H1 (cell line): ENCODE data around the gene THADA. TPM values are rescaled to one million over a fixed set of nuclear protein-coding genes. Genes with fewer than 3 reads are reported as not detected.

Source experiments
- CTCF ChIA-PET: fragments of 300-600 bp; sonication (Branson Sonifier 250); formaldehyde crosslinking; loops from one replicate; lab custom pipeline; 2021; ENCODE audit not compliant: partially characterized antibody; lab: Charles Lee
- POLR2A ChIA-PET: fragments of 300-600 bp; sonication (Branson Sonifier 250); formaldehyde crosslinking; loops from one replicate; lab custom pipeline; 2021; ENCODE audit warnings: inconsistent platforms; ENCODE audit not compliant: partially characterized antibody; lab: Charles Lee
- DNase-seq, 2 experiments: peaks; one replicate each; pipeline versions ENCODE4 v3.0.0 to v3.0.0-alpha.2; 2010 to 2022; ENCODE audit warnings: low spot score in 2 of 2, low read depth in 1 of 2, mixed read lengths in 1 of 2
- FAIRE-seq: peaks from 2 replicates; lab custom pipeline; 2011; peaks lifted over from hg19 to GRCh38; lab: Jason Lieb, UNC
- H2AFZ ChIP-seq: 2 replicates; pipeline ENCODE4 v1.8.1; 2012; ENCODE audit warnings: low read length, inconsistent platforms
- H2AK5ac ChIP-seq: 2 replicates; pipeline ENCODE4 v1.6.1; 2013; ENCODE audit warnings: low read depth, low read length
- H2BK120ac ChIP-seq: replicated peaks from 2 replicates; pipeline ENCODE3; 2013; ENCODE audit warnings: low read depth, low read length, inconsistent platforms
- H2BK12ac ChIP-seq: 2 replicates; pipeline ENCODE4 v1.6.1; 2013; ENCODE audit warnings: low read depth, low read length
- H2BK15ac ChIP-seq: 2 replicates; pipeline ENCODE4 v1.6.1; 2013; ENCODE audit warnings: low read length
- H2BK20ac ChIP-seq: 2 replicates; pipeline ENCODE4 v1.6.1; 2013; ENCODE audit warnings: low read length
- H2BK5ac ChIP-seq: 2 replicates; pipeline ENCODE4 v1.6.1; 2013; ENCODE audit warnings: low read depth, low read length
- H3K14ac ChIP-seq: 2 replicates; pipeline ENCODE4 v1.6.1; 2013; ENCODE audit warnings: inconsistent platforms; ENCODE audit not compliant: insufficient read length
- H3K18ac ChIP-seq: 2 replicates; pipeline ENCODE4 v1.6.1; 2013; ENCODE audit warnings: low read length; ENCODE audit errors: extremely low read depth
- H3K23ac ChIP-seq: 2 replicates; pipeline ENCODE4 v1.6.1; 2013; ENCODE audit warnings: inconsistent platforms; ENCODE audit not compliant: insufficient read length
- H3K23me2 ChIP-seq: 2 replicates; pipeline ENCODE4 v1.6.1; 2013; ENCODE audit warnings: low read depth, low read length
- H3K27ac ChIP-seq: 2 replicates; pipeline ENCODE4 v1.6.1; 2011; ENCODE audit warnings: low read depth, low read length, inconsistent platforms
- H3K27me3 ChIP-seq, 4 experiments: replicated peaks in 1 of 4; 1 replicate in 1 of 4; 2 replicates in 3 of 4; pipeline versions ENCODE4 v1.6.1 to v1.8.1; 2011 to 2013; ENCODE audit warnings: low read length in 3 of 4, mild to moderate bottlenecking in 3 of 4, inconsistent platforms in 2 of 4, mixed read lengths in 2 of 4, moderate library complexity in 1 of 4; ENCODE audit not compliant: control insufficient read depth in 3 of 4, insufficient read depth in 3 of 4; ENCODE audit errors: extremely low read depth in 1 of 4
- H3K36me3 ChIP-seq, 4 experiments: 2 replicates each; pipeline versions ENCODE4 v1.6.1 to v1.8.1; 2011 to 2013; ENCODE audit warnings: mild to moderate bottlenecking in 4 of 4, low read length in 3 of 4, moderate library complexity in 2 of 4, control low read depth in 1 of 4, inconsistent platforms in 1 of 4; ENCODE audit not compliant: insufficient read depth in 4 of 4, control insufficient read depth in 2 of 4
- H3K4ac ChIP-seq: replicated peaks from 2 replicates; pipeline ENCODE3; 2013; ENCODE audit warnings: low read length, low read depth, mixed read lengths, inconsistent platforms; ENCODE audit not compliant: insufficient read length
- H3K4me1 ChIP-seq, 4 experiments: replicated peaks in 1 of 4; 1 replicate in 1 of 4; 2 replicates in 3 of 4; pipeline versions ENCODE4 v1.6.1 to v1.8.1; 2011 to 2013; ENCODE audit warnings: low read length in 3 of 4, inconsistent platforms in 2 of 4, mixed read lengths in 1 of 4; ENCODE audit not compliant: insufficient read depth in 4 of 4, control insufficient read depth in 3 of 4
- H3K4me2 ChIP-seq, 2 experiments: 2 replicates each; pipeline versions ENCODE4 v1.6.1 to v1.8.1; 2011 to 2013; ENCODE audit warnings: low read depth in 2 of 2, low read length in 2 of 2, control low read depth in 1 of 2, inconsistent platforms in 1 of 2, mild to moderate bottlenecking in 1 of 2; ENCODE audit not compliant: insufficient read depth in 1 of 2
- H3K4me3 ChIP-seq, 4 experiments: fragments of 200-600, 300-600 bp in 1 of 4; sonication (generic), shearing (Covaris generic), sonication (Bioruptor Twin) in 1 of 4; 2 replicates each; pipeline versions ENCODE4 v1.5.1 to v1.8.1; 2011 to 2016; ENCODE audit warnings: low read length in 4 of 4, low read depth in 3 of 4, control low read depth in 2 of 4, inconsistent platforms in 2 of 4, mild to moderate bottlenecking in 2 of 4, mixed read lengths in 1 of 4, moderate library complexity in 1 of 4; ENCODE audit not compliant: insufficient read depth in 2 of 4; ENCODE audit errors: extremely low read depth in 1 of 4
- H3K56ac ChIP-seq: replicated peaks from 2 replicates; pipeline ENCODE3; 2013; ENCODE audit warnings: low read depth, mild to moderate bottlenecking, mixed read lengths, low read length, inconsistent platforms; ENCODE audit not compliant: insufficient read length
- H3K79me1 ChIP-seq: 2 replicates; pipeline ENCODE4 v1.6.1; 2013; ENCODE audit warnings: low read depth, low read length, control low read depth
- H3K79me2 ChIP-seq, 2 experiments: 2 replicates each; pipeline versions ENCODE4 v1.6.1 to v1.8.1; 2012 to 2013; ENCODE audit warnings: low read length in 2 of 2, mild to moderate bottlenecking in 2 of 2, inconsistent platforms in 1 of 2; ENCODE audit not compliant: insufficient read depth in 2 of 2, control insufficient read depth in 1 of 2
- H3K9ac ChIP-seq, 4 experiments: replicated peaks in 1 of 4; 1 replicate in 1 of 4; 2 replicates in 3 of 4; pipeline versions ENCODE4 v1.6.1 to v1.8.1; 2011 to 2013; ENCODE audit warnings: low read depth in 3 of 4, low read length in 3 of 4, control low read depth in 2 of 4, mild to moderate bottlenecking in 2 of 4, moderate library complexity in 2 of 4, inconsistent platforms in 1 of 4; ENCODE audit errors: extremely low read depth in 1 of 4
- H3K9me3 ChIP-seq, 2 experiments: 2 replicates each; pipeline versions ENCODE4 v1.6.1 to v1.8.1; 2012 to 2013; ENCODE audit warnings: mild to moderate bottlenecking in 2 of 2, moderate library complexity in 2 of 2, control low read depth in 1 of 2, inconsistent platforms in 1 of 2, low read depth in 1 of 2, low read length in 1 of 2, mixed read lengths in 1 of 2; ENCODE audit not compliant: insufficient read depth in 2 of 2
- H4K20me1 ChIP-seq, 2 experiments: replicated peaks in 1 of 2; 2 replicates each; pipeline versions ENCODE3 to v1.8.1; 2011 to 2013; ENCODE audit warnings: inconsistent platforms in 2 of 2, low read length in 2 of 2, mild to moderate bottlenecking in 1 of 2; ENCODE audit not compliant: insufficient read depth in 2 of 2, control insufficient read depth in 1 of 2
- H4K5ac ChIP-seq: 2 replicates; pipeline ENCODE4 v1.6.1; 2013; ENCODE audit warnings: low read length, low read depth, mixed read lengths, inconsistent platforms; ENCODE audit not compliant: insufficient read length
- H4K8ac ChIP-seq: 2 replicates; pipeline ENCODE4 v1.8.0; 2013; ENCODE audit warnings: mild to moderate bottlenecking, moderate library complexity, low read length, inconsistent platforms; ENCODE audit not compliant: insufficient read depth; ENCODE audit errors: extremely low read depth
- H4K91ac ChIP-seq: replicated peaks from 2 replicates; pipeline ENCODE3; 2013; ENCODE audit warnings: low read length, mixed read lengths, inconsistent platforms; ENCODE audit not compliant: insufficient read length
- CEBPB ChIP-seq: IDR thresholded peaks from 2 replicates; pipeline ENCODE4 v1.6.1; 2012; ENCODE audit warnings: low read depth, low read length
- EGR1 ChIP-seq: IDR thresholded peaks from 2 replicates; pipeline ENCODE4 v1.6.1; 2011; ENCODE audit warnings: low read depth, low read length, borderline replicate concordance
- FOSL1 ChIP-seq: IDR thresholded peaks from 2 replicates; pipeline ENCODE4 v1.6.1; 2011; ENCODE audit warnings: mild to moderate bottlenecking, low read depth, low read length, moderate library complexity; ENCODE audit not compliant: insufficient read depth
- HDAC2 ChIP-seq, 2 experiments: fragments of 300-600 bp in 1 of 2; sonication (generic) in 1 of 2; IDR thresholded peaks; 2 replicates each; pipeline ENCODE4 v1.6.1; 2011 to 2012; ENCODE audit warnings: low read depth in 2 of 2, low read length in 2 of 2, mild to moderate bottlenecking in 2 of 2, moderate library complexity in 2 of 2, borderline replicate concordance in 1 of 2, inconsistent platforms in 1 of 2
- KDM4A ChIP-seq: IDR thresholded peaks from one replicate; pipeline ENCODE4 v1.7.1; 2012; ENCODE audit warnings: low read depth, mild to moderate bottlenecking, moderate library complexity, low read length, inconsistent platforms; ENCODE audit not compliant: severe bottlenecking
- NRF1 ChIP-seq: IDR thresholded peaks from 2 replicates; pipeline ENCODE4 v1.6.1; 2011; ENCODE audit warnings: mild to moderate bottlenecking, low read depth, low read length, improper control_type of control experiment
- POLR2A ChIP-seq, 2 experiments: IDR thresholded peaks; 1 replicate in 1 of 2; 2 replicates in 1 of 2; pipeline ENCODE4 v1.6.1; 2011; ENCODE audit warnings: low read depth in 2 of 2, low read length in 2 of 2, mild to moderate bottlenecking in 2 of 2; ENCODE audit errors: control extremely low read depth in 1 of 2
- POLR2AphosphoS5 ChIP-seq: IDR thresholded peaks from 2 replicates; pipeline ENCODE4 v1.6.1; 2011; ENCODE audit warnings: low read depth, low read length
- SUZ12 ChIP-seq: fragments of 200-600 bp; sonication (generic); IDR thresholded peaks from 2 replicates; pipeline ENCODE4 v1.6.1; 2012; ENCODE audit warnings: mild to moderate bottlenecking, inconsistent platforms, low read length, moderate library complexity, mixed read lengths
- WGBS, 2 experiments: shearing (Covaris generic) in 1 of 2; methylation state at CpG; one replicate each; pipeline versions ENCODE4 v1.1.6 to v1.1.7; 2013 to 2015; ENCODE audit warnings: low lambda C conversion rate in 2 of 2, mixed read lengths in 2 of 2, inconsistent platforms in 1 of 2, low coverage in 1 of 2, missing lambda C conversion rate in 1 of 2; ENCODE audit not compliant: insufficient replicate concordance in 2 of 2, insufficient coverage in 1 of 2, insufficient read length in 1 of 2; ENCODE audit errors: extremely low coverage in 1 of 2, missing lambda C conversion rate in 1 of 2; 5-methylcytosine and 5-hydroxymethylcytosine counted together
- polyA plus RNA-seq, 7 experiments: library from polyadenylated mRNA; depleted of rRNA in 3 of 7; stranded (reverse) in 5 of 7; unstranded in 2 of 7; fragments of >200 nt in 5 of 7; fragments of 200-250 nt in 2 of 7; gene quantifications; 1 replicate in 5 of 7; 2 replicates in 1 of 7; 4 replicates in 1 of 7; pipeline versions ENCODE4 v1.2.1 to v1.2.3, GENCODE V29; 2011 to 2013; ENCODE audit warnings: missing spikeins in 2 of 7, mixed read lengths in 2 of 7
- total RNA-seq: library from RNA; stranded (reverse); fragmentation: NEBNext Ultra II Directional; extraction: Animal tissue kit (Norgen Biotek cat#: 25700); gene quantifications from 2 replicates; pipeline ENCODE4 v1.2.1, GENCODE V29; 2021

The THADA gene
- total and polyA plus RNA-seq, 2 of the 8 experiments (the other 6 are each of a cell fraction or from before 2014, with no cell fraction given) = 22.4 to 26.8 TPM

DNA sequence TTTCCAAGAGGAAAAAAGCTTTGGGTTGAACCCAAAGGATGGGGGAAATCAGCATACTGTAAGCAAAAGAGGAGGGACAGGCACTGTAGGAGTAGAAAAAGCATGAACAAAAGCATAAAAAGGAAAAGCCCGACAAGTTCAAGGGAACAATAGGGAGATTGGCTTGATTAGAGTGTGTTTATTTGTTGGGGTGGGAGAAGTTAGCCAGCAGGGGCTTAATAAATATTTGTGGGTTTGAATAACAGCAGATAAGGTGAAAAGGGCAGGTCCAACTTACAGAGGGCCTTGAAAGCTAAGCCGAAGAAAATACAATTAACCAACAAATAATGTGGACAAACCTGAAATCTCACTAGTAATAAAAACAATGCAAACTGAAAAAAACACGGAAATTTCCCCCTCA lies 126.7 kb downstream of the THADA start:
- no peaks in the 10 kb centered on the region for H3K36me3 ChIP-seq
- no peaks in the 10 kb centered on the region for H3K23me2 ChIP-seq
- H3K18ac ChIP-seq = no peak overlapping the region
- CTCF ChIA-PET = interaction anchor here (0.6 to 1.4 kb wide), 6 partner anchors 14 to 594 kb away, joined by 3 to 4 read pairs (median 3); no protein-coding TSS in a partner anchor
- 85% methylated on average over 3 of the region's 3 CpGs; no CpG with 5 or more reads in 1 of the 2 experiments for WGBS, 2 experiments
- peaks cover 0 to 1% (median 0%) of the 10 kb centered on the region in 4 experiments; a peak in 1 of 7 replicates for H3K27me3 ChIP-seq
- H4K91ac ChIP-seq = no peak overlapping the region
- H2AFZ ChIP-seq = no peak overlapping the region
- POLR2A ChIA-PET = no interaction called here
- no peaks in the 10 kb centered on the region for H3K4me1 ChIP-seq
- DNase-seq (no peak), FAIRE-seq (no peak)
- H3K4me2 ChIP-seq = no peak overlapping the region
- no peaks in the 10 kb centered on the region for H4K20me1 ChIP-seq
- no peaks in the 10 kb centered on the region for H3K79me1 ChIP-seq
- H3K27ac ChIP-seq = no peak overlapping the region
- no peak overlapping the region for H3K4me3 ChIP-seq
- H2BK15ac ChIP-seq = no peak overlapping the region
- H2BK12ac ChIP-seq = no peak overlapping the region
- TF ChIP-seq CEBPB (no peak), POLR2AphosphoS5 (no peak), KDM4A (no peak), EGR1 (no peak), POLR2A (IDR thresholded peaks at IDR 0.05; ENCODE audit: control extremely low read depth in 1 of 2, low read depth in 2 of 2, low read length in 2 of 2) (no peak), SUZ12 (no peak), NRF1 (no peak), FOSL1 (no peak), HDAC2 (IDR thresholded peaks at IDR 0.05; ENCODE audit: borderline replicate concordance in 1 of 2, low read depth in 2 of 2, low read length in 2 of 2) (no peak)
- TF ChIP-seq, all 59 proteins: peak for 0
- H2BK20ac ChIP-seq = no peak overlapping the region
- no peaks in the 10 kb centered on the region for H3K9me3 ChIP-seq
- H4K5ac ChIP-seq = no peak overlapping the region
- no peak overlapping the region for H3K23ac ChIP-seq
- H2AK5ac ChIP-seq = no peak overlapping the region
- no peaks in the 10 kb centered on the region for H3K79me2 ChIP-seq
- H4K8ac ChIP-seq = no peak overlapping the region
- H3K9ac ChIP-seq = no peak overlapping the region
- H2BK5ac ChIP-seq = no peak overlapping the region
- H3K56ac ChIP-seq = no peak overlapping the region
- no peak overlapping the region for H3K14ac ChIP-seq
- H2BK120ac ChIP-seq = no peak overlapping the region
- H3K4ac ChIP-seq = no peak overlapping the region
